ENCODE data around the gene FAM161B.

The FAM161B gene

DNA sequence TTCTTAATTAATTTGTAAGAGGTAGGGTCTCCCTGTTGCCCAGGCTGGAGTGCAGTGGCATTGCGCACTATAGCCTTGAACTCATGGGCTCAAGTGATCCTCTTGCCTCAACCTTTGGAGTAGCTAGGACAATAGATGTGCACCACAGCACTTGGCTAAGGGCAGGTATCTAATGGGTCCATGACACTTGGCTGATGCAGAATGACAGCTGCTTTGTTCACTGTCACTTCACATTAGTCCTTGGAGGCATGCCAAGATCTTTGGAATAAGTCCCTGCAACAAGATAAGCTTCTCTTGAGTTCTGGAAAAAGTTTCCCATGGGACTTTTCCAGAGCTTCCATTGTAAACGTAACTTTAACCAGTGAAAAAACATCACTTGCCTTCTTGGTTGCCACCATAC is 23.6 kb upstream of the FAM161B start:
- Histone ChIP-seq H3K4me3 (ENCODE audit: low read depth, low read length) (no peak overlapping the region), H3K36me3 (no peaks in the 10 kb centered on the region), H3K27me3 (no peaks in the 10 kb centered on the region), H3K4me1 (peaks cover 15% of the 10 kb centered on the region; the same call in 1 of the 2 replicates), H3K9me3 (no peaks in the 10 kb centered on the region)
- DNase-seq, result peak; percentile 69
- TF ChIP-seq, protein P1, sequence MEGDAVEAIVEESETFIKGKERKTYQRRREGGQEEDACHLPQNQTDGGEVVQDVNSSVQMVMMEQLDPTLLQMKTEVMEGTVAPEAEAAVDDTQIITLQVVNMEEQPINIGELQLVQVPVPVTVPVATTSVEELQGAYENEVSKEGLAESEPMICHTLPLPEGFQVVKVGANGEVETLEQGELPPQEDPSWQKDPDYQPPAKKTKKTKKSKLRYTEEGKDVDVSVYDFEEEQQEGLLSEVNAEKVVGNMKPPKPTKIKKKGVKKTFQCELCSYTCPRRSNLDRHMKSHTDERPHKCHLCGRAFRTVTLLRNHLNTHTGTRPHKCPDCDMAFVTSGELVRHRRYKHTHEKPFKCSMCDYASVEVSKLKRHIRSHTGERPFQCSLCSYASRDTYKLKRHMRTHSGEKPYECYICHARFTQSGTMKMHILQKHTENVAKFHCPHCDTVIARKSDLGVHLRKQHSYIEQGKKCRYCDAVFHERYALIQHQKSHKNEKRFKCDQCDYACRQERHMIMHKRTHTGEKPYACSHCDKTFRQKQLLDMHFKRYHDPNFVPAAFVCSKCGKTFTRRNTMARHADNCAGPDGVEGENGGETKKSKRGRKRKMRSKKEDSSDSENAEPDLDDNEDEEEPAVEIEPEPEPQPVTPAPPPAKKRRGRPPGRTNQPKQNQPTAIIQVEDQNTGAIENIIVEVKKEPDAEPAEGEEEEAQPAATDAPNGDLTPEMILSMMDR (IDR thresholded peaks at IDR 0.05; ENCODE audit: low read depth, low read length), result no peak

DNA sequence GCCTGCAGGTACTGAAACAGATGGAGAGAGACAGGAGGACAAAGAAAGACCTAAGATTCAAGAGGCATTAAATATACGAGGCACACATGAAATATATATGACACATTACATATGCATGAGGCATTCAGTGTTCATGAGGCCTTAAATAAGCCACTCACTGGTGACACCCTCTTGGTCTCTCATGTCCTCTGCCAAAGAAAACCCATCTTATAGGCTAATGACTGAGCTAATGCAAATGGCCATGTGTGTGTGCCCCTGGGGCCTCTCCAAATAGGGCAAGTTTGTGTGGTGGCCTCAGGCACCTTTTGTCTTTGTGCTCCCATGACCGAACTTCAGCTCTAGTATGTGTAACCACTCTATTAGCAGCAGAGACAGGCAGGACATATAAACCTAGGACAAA is 19.0 kb upstream of the FAM161B start:
- TF ChIP-seq, protein P1 (IDR thresholded peaks at IDR 0.05; ENCODE audit: low read depth, low read length), result no peak
- no peak for DNase-seq
- no peak overlapping the region for H3K4me3 ChIP-seq (ENCODE audit: low read depth, low read length)
- no peaks in the 10 kb centered on the region for H3K27me3 ChIP-seq
- no peaks in the 10 kb centered on the region for H3K36me3 ChIP-seq
- H3K4me1 ChIP-seq, result peaks cover 11% of the 10 kb centered on the region; the same call in 1 of the 2 replicates
- H3K9me3 ChIP-seq, result no peaks in the 10 kb centered on the region

DNA sequence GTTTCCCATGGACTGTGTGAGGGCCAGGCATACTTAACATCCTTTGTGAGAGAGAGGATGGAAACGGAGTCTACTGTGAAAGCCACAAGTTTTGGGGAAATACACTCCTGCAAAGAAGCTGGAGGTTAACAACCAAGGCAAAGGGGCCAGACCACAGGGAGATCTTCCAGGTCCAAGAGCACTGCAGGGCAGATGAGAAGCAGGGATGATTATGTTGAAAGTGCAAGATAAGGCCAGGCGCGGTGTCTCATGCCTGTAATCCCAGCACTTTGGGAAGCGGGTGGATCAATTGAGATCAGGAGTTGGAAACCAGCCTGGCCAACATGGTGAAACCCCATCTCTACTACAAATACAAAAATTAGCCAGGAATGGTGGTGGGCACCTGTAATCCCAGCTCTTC is 15.3 kb upstream of the FAM161B start:
- TF ChIP-seq, protein P1 (IDR thresholded peaks at IDR 0.05; ENCODE audit: low read depth, low read length), result no peak
- Histone ChIP-seq H3K4me1 (no peaks in the 10 kb centered on the region), H3K36me3 (peaks cover 9% of the 10 kb centered on the region), H3K27me3 (no peaks in the 10 kb centered on the region), H3K9me3 (no peaks in the 10 kb centered on the region), H3K4me3 (ENCODE audit: low read depth, low read length) (no peak overlapping the region)
- DNase-seq, result no peak

DNA sequence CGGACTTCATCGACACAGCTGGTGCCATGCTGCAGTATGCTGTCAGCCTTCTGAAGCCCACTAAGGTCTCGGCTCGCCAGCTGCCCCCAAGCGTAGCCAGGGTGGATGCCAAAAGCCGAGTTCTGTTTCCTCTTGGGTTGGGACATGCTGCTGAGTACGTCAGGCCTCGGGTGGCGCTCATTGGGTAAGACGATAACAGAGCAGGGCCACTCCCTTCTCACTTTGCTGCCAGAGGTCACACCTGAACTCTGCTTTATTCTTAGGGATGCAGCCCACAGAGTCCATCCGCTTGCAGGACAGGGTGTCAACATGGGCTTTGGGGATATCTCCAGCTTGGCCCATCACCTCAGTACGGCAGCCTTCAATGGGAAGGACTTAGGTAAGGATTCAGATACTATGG is 11.3 kb upstream of the FAM161B start:
- no peak for DNase-seq
- Histone ChIP-seq H3K4me1 (no peaks in the 10 kb centered on the region), H3K36me3 (peaks cover 26% of the 10 kb centered on the region), H3K9me3 (no peaks in the 10 kb centered on the region), H3K27me3 (no peaks in the 10 kb centered on the region), H3K4me3 (ENCODE audit: low read depth, low read length) (no peak overlapping the region)
- TF ChIP-seq, protein P1 (IDR thresholded peaks at IDR 0.05; ENCODE audit: low read depth, low read length), result no peak

DNA sequence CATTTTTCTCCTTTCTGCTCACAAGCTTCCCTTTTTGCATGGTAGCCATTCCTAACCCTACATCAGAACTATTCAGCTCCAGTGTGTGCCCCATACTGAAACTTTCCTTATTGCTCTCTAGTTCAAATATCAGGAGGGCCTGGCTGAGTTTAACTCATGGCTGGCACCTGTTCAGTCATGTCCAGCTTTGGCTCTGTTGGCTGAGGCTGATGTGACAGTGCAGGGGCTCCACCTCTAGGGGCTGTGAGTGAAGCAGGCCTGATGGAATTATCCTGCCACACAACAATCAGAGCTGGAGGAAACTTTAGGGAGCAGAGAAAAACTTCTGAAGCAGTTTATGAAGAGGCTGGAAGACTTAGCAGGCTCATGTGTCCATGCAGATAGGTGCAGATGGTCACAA is 8.7 kb upstream of the FAM161B start:
- DNase-seq, result no peak
- peaks cover 36% of the 10 kb centered on the region for H3K36me3 ChIP-seq
- H3K27me3 ChIP-seq, result no peaks in the 10 kb centered on the region
- no peaks in the 10 kb centered on the region for H3K9me3 ChIP-seq
- H3K4me3 ChIP-seq (ENCODE audit: low read depth, low read length), result no peak overlapping the region
- H3K4me1 ChIP-seq, result no peaks in the 10 kb centered on the region
- TF ChIP-seq, protein P1 (IDR thresholded peaks at IDR 0.05; ENCODE audit: low read depth, low read length), result peak; percentile 18

DNA sequence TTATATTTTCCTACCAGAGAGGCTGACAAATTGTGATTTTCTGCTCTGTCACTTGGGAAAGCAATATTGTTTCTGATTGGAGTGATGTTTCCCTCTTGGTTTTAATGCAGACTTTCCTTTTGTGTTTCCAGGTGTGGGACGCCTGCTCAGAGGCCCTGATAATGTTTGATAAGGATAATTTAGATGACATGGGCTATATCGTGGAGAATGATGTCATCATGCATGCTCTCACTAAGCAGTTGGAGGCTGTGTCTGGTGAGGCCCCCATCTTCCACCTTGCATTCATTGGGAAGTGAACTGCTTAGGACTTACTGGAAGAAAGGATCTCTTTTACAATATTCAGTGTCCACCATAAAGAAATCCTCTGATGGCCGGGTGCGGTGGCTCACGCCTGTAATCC is 5.8 kb upstream of the FAM161B start:
- H3K4me3 ChIP-seq (ENCODE audit: low read depth, low read length), result no peak overlapping the region
- H3K36me3 ChIP-seq, result peaks cover 28% of the 10 kb centered on the region
- H3K27me3 ChIP-seq, result no peaks in the 10 kb centered on the region
- no peaks in the 10 kb centered on the region for H3K4me1 ChIP-seq
- DNase-seq, result no peak
- H3K9me3 ChIP-seq, result no peaks in the 10 kb centered on the region
- TF ChIP-seq, protein P1 (IDR thresholded peaks at IDR 0.05; ENCODE audit: low read depth, low read length), result no peak
